GM18870 (cell line): Measurements from ENCODE around the gene IQUB.
"Not testable (repeated sequence)": the region's sequence is repeated elsewhere in the genome, so short reads cannot be mapped to it uniquely, and the experiment has no call there.

Source experiments
- ATAC-seq: cut with Tn5 transposase; IDR thresholded peaks from one replicate; pipeline ENCODE4 v1.9.1; 2021; ENCODE audit warnings: moderate library complexity; ENCODE audit not compliant: unreplicated experiment

Gene IQUB

DNA sequence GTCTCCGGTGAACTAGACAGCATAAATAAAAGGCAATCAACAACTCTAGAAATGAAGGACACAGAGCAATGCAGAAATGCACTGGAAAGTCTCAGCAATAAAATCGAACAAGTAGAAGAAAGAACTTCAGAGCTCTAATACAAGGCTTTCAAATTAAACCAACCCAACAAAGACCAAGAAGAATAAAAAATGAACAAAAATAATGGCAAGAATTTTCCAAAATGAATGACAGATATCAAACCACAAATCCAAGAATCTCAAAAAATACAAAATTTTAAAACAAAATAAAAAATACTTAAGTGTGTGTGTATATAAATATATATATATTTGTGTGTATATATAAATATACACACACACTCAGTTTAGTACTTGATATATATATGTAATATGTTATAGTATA, 110.8 kb downstream of the IQUB start:
- ATAC-seq: no peak

DNA sequence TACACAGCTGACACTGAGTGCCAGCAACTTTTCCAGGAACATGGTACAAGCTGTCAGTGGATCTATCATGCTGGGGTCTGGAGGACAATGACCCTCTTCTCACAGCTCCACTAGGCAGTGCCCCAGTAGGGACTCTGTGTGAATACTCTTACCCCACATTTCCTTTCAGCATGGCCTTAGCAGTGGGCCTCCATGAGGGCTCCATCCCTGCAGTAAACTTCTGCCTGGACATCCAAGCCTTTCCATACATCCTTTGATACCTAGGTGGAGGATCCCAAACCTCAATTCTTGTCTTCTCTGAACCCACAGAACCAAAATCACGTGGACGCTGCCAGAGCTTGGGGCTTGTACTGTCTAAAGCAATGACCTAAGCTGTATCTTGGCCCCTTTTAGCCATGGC, 116.8 kb downstream of the IQUB start:
- ATAC-seq: no peak

DNA sequence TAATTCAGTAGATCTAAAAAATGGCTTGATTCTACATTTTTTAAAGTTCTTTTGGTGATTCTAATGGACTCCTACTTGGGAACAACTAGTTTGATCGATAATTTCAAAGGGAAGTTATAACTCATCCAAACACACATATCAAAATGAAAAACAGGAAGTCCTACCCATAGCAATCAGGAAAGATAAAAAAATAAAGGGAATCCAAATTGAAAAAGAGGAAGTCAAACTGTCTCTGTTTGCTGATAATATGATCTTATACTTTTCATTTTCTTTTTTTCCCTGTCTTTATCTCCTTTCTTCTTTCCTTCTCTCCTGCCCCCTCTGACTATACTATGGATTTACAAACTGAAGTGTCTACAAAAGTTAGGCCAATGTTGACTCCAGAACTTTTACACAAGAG, 118.8 kb downstream of the IQUB start:
- no peak for ATAC-seq

DNA sequence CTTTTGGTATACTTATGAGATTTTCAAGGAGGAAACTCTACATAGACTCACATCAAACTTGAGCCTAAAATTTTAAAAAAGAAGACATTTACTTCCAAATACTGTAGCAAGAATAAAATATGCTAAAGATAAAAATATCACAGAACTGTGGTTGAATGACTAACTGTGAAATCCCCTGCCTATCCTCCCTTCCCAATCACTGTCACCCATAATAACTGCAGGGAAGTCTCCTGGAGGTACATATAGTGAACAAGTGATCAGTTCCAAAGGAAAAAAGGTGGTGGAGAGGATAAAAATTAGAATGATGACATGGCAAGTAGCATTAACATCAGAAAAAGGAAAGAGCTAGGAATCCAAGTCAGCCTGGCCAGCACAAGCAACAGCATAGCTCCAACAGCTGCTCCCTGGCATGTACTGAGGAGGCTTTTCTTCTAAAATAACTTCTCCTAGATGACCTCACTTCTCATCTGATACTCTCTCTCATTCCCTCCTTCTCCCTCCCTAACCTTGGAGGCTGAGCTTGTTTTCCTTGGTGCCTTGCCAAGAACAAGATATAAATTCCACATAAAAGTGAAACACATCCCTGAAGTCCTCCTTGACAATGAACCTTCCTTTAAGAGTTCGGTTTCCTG, 124.0 kb downstream of the IQUB start:
- no peak for ATAC-seq

DNA sequence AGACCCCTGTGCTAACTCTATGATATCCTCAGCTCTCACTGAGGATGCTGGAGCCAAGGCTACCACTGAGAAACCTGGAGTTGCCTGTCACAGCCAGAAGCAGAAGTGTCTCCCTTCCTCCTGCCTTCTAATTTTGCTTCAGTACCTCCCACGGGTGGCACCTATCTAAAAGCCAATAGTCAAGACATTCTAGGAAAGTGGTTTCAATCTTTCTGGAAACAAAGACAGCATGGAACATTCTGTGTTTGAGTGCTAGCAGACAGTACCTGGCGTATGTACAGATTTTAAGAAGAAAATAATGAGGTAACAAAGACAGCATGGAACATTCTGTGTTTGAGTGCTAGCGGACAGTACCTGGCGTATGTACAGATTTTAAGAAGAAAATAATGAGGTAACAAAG, 126.4 kb downstream of the IQUB start:
- ATAC-seq: not testable (repeated sequence)
